Stomach smooth muscle (tissue), 2 donors: ENCODE results near the gene PYGM.

Experiments
- H3K27ac ChIP-seq: one replicate; pipeline ENCODE4 v1.7.0; 2013; ENCODE audit warnings: mild to moderate bottlenecking, low read length, inconsistent platforms
- H3K27me3 ChIP-seq, 2 donors: one replicate each; pipeline ENCODE4 v1.7.0; 2013; ENCODE audit warnings: low read length in 2 of 2; ENCODE audit not compliant: insufficient read depth in 2 of 2, control insufficient read depth in 1 of 2
- H3K36me3 ChIP-seq, 2 donors: one replicate each; pipeline ENCODE4 v1.7.0; 2013; ENCODE audit warnings: low read length in 2 of 2; ENCODE audit not compliant: control insufficient read depth in 2 of 2, insufficient read depth in 2 of 2
- H3K4me1 ChIP-seq: one replicate; pipeline ENCODE4 v1.7.0; 2013; ENCODE audit warnings: low read length; ENCODE audit not compliant: control insufficient read depth, insufficient read depth
- H3K4me3 ChIP-seq, 2 donors: one replicate each; pipeline ENCODE4 v1.7.0; 2013; ENCODE audit warnings: low read length in 2 of 2
- H3K9ac ChIP-seq, 2 donors: one replicate each; pipeline ENCODE4 v1.7.0; 2013; ENCODE audit warnings: low read length in 2 of 2, mild to moderate bottlenecking in 1 of 2
- H3K9me3 ChIP-seq, 2 donors: one replicate each; pipeline ENCODE4 v1.7.0; 2013; ENCODE audit warnings: low read length in 2 of 2; ENCODE audit not compliant: control insufficient read depth in 2 of 2
- donor health status: healthy.
- donor health status: Pancreatic carcinoma.

The PYGM gene

GRCh38 chr11:64697663-64698375 lies 62.0 kb downstream of the PYGM start:
- Histone ChIP-seq H3K4me3 (no peak overlapping the region), H3K9ac (no peak overlapping the region), H3K27ac (no peak overlapping the region), H3K36me3 (no peaks in the 10 kb centered on the region), H3K4me1 (no peaks in the 10 kb centered on the region), H3K9me3 (no peaks in the 10 kb centered on the region), H3K27me3 (peaks cover 18 to 24% of the 10 kb centered on the region in 2 donors)
